Breast epithelium (tissue), 3 donors: Measurements from ENCODE around the gene ATP1A2.

Experiments used
- CTCF ChIP-seq, 3 donors: fragments of 450-650 bp; IDR thresholded peaks; one replicate each; pipeline ENCODE4 v1.5.1; 2016 to 2017; ENCODE audit warnings: antibody characterized with exemption in 3 of 3, mild to moderate bottlenecking in 3 of 3, moderate library complexity in 3 of 3
- POLR2A ChIP-seq: fragments of 450-650 bp; IDR thresholded peaks from one replicate; pipeline ENCODE4 v1.6.1; 2016; ENCODE audit warnings: antibody characterized with exemption, mild to moderate bottlenecking, moderate library complexity
- POLR2AphosphoS5 ChIP-seq, 3 donors: sonication (generic); formaldehyde crosslinking; IDR thresholded peaks; one replicate each; pipeline ENCODE4 v1.6.1; 2017; ENCODE audit warnings: antibody characterized with exemption in 3 of 3

GRCh38 chr1:160171354-160171753 is 55.8 kb downstream of the ATP1A2 start:
- TF ChIP-seq CTCF (IDR thresholded peaks at IDR 0.05) (no peak), POLR2A (no peak), POLR2AphosphoS5 (IDR thresholded peaks at IDR 0.05) (no peak)
